Esophagus squamous epithelium (tissue), 4 donors: ENCODE data around the gene RSPH10B2.
"Not testable (repeated sequence)": the region's sequence is repeated elsewhere in the genome, so short reads cannot be mapped to it uniquely, and the experiment has no call there.

ENCODE experiments used
- POLR2A ChIP-seq, 4 donors: fragments of 450-650 bp; IDR thresholded peaks; one replicate each; pipeline ENCODE4 v1.6.1; 2017; ENCODE audit warnings: antibody characterized with exemption in 4 of 4, mild to moderate bottlenecking in 4 of 4, moderate library complexity in 3 of 4
- TF ChIP-seq, protein P1 (sequence below), 6 experiments: fragments of 450-650 bp in 4 of 6; fragments of 200-600 bp in 2 of 6; sonication (generic) in 2 of 6; IDR thresholded peaks; one replicate each; pipeline ENCODE4 v1.5.1; 2016 to 2019; ENCODE audit warnings: antibody characterized with exemption in 6 of 6, mild to moderate bottlenecking in 4 of 6, moderate library complexity in 4 of 6

DNA sequence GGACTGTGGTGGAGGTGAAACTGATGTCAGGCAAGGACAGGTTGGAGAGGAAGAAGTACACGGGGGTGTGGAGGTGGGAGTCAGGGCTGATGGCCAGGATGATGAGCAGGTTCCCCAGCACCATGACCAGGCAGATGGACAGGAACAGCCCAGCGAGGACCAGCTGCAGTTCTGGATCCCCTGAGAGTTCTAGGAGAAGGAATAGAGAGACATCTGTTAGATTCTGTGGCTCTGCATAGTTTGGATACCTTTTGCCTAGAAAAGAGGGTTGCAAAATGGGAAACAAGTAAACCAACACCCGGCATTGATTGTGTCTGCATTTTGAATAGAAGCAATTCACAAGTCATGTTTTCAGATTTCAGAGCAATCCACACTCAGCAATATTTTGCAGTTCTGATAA lies 81.6 kb downstream of the RSPH10B2 start:
- TF ChIP-seq, protein P1, sequence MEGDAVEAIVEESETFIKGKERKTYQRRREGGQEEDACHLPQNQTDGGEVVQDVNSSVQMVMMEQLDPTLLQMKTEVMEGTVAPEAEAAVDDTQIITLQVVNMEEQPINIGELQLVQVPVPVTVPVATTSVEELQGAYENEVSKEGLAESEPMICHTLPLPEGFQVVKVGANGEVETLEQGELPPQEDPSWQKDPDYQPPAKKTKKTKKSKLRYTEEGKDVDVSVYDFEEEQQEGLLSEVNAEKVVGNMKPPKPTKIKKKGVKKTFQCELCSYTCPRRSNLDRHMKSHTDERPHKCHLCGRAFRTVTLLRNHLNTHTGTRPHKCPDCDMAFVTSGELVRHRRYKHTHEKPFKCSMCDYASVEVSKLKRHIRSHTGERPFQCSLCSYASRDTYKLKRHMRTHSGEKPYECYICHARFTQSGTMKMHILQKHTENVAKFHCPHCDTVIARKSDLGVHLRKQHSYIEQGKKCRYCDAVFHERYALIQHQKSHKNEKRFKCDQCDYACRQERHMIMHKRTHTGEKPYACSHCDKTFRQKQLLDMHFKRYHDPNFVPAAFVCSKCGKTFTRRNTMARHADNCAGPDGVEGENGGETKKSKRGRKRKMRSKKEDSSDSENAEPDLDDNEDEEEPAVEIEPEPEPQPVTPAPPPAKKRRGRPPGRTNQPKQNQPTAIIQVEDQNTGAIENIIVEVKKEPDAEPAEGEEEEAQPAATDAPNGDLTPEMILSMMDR (IDR thresholded peaks at IDR 0.05) = not testable (repeated sequence)
- not testable (repeated sequence) for TF ChIP-seq POLR2A (IDR thresholded peaks at IDR 0.05)
